RWPE1 (cell line): Measurements from ENCODE around the gene HORMAD2.

ENCODE experiments used
- CTCF ChIA-PET: fragments of 350-600 bp; sonication (Branson Sonifier 250); formaldehyde crosslinking; extraction: SDS; loops from one replicate; lab custom pipeline; 2021; lab: Yijun Ruan, JAX
- POLR2A ChIA-PET: fragments of 400-600 bp; formaldehyde crosslinking; extraction: SDS; loops from one replicate; lab custom pipeline; 2020; ENCODE audit warnings: antibody characterized with exemption; ENCODE audit not compliant: low non-redundant PET; lab: Yijun Ruan, JAX
- DNase-seq: peaks from one replicate; pipeline ENCODE4 v3.0.0; 2012; ENCODE audit warnings: low spot score
- H3K27ac ChIP-seq: fragments of 450-650 bp; 2 replicates; pipeline ENCODE4 v1.5.1; 2017
- TF ChIP-seq, protein P1 (sequence below): fragments of 450-650 bp; conservative IDR thresholded peaks from 2 replicates; pipeline ENCODE4 v1.5.1; 2017; ENCODE audit warnings: low read depth, mild to moderate bottlenecking

Gene HORMAD2

DNA sequence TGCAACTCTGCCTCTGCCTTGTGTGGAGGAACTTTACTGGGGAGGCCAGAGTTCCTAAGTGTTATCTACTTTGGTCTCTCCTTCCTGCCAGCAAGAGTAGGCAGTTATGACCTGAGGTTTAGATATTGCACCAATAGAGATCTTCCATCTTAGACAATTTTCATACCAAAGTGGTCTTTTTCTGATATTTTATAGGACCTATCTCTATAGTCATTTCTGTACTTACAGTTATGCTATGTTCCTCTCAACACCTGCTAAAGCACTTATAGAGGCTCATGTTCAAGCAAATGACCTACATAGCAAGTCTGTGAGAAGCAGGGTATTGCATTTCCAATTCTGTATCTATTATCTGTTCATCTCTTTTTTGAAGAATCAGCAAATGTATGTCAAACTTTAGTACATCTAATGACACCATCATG lies 80.8 kb downstream of the HORMAD2 start:
- POLR2A ChIA-PET = no interaction called here

DNA sequence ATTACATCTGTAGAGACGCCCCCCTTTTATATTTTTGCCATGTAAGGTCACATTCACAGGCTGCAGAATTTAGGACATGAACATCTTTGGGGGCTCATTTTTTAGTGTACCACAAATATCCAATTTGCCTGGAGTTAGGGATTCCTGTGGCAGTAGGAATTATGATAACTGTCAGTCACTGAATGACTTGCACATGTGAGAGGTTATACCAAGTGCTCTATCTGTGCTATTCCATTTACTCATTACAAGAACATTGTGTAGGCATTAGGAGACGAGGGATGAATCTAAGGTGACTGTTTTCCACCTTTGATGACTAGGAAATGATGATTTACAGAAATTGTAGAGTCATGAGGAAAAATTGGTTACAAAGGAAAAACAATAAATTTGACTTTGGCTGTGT lies 87.0 kb downstream of the HORMAD2 start:
- H3K27ac ChIP-seq = no peak overlapping the region
- ChIA-PET CTCF (no interaction called here), POLR2A (no interaction called here)
- TF ChIP-seq, protein P1, sequence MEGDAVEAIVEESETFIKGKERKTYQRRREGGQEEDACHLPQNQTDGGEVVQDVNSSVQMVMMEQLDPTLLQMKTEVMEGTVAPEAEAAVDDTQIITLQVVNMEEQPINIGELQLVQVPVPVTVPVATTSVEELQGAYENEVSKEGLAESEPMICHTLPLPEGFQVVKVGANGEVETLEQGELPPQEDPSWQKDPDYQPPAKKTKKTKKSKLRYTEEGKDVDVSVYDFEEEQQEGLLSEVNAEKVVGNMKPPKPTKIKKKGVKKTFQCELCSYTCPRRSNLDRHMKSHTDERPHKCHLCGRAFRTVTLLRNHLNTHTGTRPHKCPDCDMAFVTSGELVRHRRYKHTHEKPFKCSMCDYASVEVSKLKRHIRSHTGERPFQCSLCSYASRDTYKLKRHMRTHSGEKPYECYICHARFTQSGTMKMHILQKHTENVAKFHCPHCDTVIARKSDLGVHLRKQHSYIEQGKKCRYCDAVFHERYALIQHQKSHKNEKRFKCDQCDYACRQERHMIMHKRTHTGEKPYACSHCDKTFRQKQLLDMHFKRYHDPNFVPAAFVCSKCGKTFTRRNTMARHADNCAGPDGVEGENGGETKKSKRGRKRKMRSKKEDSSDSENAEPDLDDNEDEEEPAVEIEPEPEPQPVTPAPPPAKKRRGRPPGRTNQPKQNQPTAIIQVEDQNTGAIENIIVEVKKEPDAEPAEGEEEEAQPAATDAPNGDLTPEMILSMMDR = no peak
- no peak for DNase-seq

More for the DNA sequence above, 80.8 kb downstream of the HORMAD2 start:
- no peak overlapping the region for H3K27ac ChIP-seq
- DNase-seq = no peak
- CTCF ChIA-PET = no interaction called here
- TF ChIP-seq, protein P1 = no peak

DNA sequence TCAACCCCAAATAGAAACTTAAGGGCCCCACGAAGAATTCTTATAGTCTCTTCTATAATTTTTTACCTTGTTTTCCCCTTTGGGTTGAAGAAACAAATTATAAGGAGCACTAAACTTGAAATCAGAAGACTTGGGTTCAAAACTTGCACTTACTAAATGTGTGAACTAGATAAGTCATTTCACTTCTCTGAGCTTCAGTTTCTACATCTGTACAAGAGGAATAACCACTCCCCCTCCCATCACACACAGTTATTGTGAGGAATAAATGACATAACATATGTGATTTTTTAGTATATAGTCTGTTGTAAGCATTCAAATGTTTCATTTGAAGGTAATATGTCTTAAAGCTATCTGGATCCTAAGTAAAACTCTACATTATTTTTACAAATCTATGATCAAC lies 87.5 kb downstream of the HORMAD2 start:
- POLR2A ChIA-PET = no interaction called here
- CTCF ChIA-PET = interaction anchor here (0.6 kb wide), 1 partner anchor 10 kb away, joined by 3 read pairs; no protein-coding TSS in a partner anchor
- DNase-seq = no peak
- TF ChIP-seq, protein P1 = no peak
- no peak overlapping the region for H3K27ac ChIP-seq

DNA sequence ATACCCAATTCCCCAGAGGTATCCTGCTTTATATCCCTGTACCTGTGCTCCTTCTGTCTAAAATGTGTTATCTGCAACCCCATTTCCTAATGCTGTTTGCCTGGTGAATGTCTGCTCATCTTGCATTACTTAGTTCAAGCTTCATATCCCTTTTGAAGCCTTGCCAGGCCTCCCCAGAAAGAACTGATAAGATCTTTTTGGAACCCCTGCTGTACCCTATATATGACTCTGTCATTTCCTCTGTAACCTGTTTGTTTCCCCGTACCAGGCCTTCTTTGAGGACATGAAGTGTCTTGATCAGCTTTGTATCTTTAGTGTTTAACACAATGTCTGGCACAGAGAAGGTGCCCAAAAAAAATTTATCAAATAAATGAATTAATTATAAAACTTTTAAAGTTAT lies 88.7 kb downstream of the HORMAD2 start:
- ChIA-PET POLR2A (no interaction called here), CTCF (no interaction called here)
- DNase-seq = no peak
- TF ChIP-seq, protein P1 = no peak
- no peak overlapping the region for H3K27ac ChIP-seq

DNA sequence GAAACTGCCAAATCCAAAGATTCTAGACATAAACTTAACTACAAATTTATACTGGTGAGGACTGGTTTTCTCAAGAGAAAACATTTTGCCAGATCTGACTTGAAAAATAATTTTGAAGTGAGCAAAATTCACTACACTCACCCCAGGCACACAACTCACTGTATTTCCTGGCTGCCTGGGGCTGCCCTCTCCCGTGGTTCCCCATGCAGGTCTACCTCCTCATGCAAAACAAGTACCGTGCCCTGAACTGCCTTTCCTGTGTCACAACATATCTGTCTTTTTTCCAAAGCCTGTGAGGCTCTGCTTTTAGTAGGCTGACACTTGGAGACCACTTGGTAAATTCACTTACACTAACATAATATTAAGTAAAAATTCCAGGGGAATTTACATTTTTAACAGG lies 89.9 kb downstream of the HORMAD2 start:
- TF ChIP-seq, protein P1 = no peak
- no peak overlapping the region for H3K27ac ChIP-seq
- no peak for DNase-seq
- ChIA-PET POLR2A (no interaction called here), CTCF (no interaction called here)

DNA sequence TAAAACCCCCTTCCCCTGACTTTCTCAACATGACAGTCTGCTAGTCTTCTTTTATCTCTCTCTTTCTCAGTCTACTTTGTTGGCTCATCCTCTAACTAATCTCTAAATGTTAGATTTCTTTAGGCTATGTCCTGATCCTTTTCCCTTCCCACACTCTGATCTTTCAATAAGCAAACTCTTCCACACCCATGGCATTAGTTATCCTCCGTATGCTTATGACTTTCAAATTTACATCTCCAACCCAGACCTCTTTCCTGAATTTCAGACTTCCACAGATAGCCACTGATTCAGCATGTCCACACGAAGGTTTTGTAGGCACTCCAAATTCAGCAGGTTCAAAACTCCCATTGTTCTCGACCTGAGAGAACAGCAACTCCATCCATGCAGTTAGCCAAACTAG lies 90.7 kb downstream of the HORMAD2 start:
- ChIA-PET CTCF (no interaction called here), POLR2A (no interaction called here)
- TF ChIP-seq, protein P1 = no peak
- no peak for DNase-seq
- no peak overlapping the region for H3K27ac ChIP-seq
